Stimulated activated CD8-positive, alpha-beta memory T cell treated with anti-CD3 and anti-CD28 coated beads, Interleukin-15, amount 100 ng/mL, for 1 hour (primary cell): ENCODE results near the gene MALAT1.
"Not testable (repeated sequence)": the region's sequence is repeated elsewhere in the genome, so short reads cannot be mapped to it uniquely, and the experiment has no call there.

Experiments used
- DNase-seq: peaks from one replicate; pipeline ENCODE4 v3.0.0-alpha.2; 2020; ENCODE audit warnings: low read depth

The MALAT1 gene

DNA sequence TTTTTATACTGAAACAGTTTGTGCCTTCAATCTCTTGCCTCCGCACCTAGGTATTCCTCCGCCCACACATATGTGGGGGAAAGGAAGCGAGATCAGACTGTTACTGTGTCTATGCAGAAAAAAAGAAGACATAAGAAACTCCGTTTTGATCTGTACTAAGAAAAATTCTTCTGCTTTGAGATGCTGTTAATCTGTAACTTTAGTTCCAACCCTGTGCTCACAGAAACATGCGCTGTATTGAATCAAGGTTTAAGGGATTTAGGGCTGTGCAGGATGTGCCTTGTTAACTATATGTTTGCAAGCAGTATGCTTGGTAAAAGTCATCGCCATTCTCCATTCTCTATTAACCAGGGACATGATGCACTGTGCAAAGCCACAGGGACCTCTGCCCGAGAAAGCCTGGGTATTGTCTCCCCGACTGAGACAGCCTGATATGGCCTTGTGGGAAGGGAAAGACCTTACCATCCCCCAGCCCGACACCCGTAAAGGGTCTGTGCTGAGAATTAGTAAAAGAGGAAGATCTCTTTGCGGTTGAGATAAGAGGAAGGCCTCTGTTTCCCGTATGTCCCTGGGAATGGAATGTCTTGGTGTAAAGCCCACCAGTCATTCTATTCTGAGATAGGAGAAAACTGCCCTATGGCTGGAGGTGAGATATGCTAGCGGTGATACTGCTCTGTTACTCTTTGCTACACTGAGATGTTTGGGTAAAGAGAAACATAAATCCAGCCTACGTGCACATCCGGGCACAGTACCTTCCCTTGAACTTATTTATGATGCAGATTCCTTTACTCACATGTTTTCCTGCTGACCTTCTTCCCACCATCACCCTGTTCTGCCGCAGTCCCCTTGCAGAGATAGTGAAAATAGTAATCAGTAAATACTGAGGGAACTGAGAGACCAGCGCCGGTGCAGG lies 24.1 kb downstream of the MALAT1 start:
- DNase-seq = not testable (repeated sequence)

DNA sequence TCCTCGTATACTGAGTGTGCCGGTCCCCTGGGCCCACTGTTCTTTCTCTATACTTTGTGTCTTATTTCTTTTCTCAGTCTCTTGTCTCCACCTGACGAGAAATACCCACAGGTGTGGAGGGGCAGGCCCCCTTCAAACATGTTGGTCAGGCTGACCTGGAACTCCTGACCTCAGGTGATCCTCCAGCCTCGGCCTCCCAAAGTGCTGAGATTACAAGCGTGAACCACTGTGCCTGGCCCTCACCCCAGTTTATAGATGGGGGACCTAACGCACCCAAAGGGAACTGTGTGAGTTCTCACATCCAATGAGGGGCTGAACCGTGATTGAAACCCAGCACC lies 24.8 kb downstream of the MALAT1 start:
- DNase-seq = not testable (repeated sequence)

DNA sequence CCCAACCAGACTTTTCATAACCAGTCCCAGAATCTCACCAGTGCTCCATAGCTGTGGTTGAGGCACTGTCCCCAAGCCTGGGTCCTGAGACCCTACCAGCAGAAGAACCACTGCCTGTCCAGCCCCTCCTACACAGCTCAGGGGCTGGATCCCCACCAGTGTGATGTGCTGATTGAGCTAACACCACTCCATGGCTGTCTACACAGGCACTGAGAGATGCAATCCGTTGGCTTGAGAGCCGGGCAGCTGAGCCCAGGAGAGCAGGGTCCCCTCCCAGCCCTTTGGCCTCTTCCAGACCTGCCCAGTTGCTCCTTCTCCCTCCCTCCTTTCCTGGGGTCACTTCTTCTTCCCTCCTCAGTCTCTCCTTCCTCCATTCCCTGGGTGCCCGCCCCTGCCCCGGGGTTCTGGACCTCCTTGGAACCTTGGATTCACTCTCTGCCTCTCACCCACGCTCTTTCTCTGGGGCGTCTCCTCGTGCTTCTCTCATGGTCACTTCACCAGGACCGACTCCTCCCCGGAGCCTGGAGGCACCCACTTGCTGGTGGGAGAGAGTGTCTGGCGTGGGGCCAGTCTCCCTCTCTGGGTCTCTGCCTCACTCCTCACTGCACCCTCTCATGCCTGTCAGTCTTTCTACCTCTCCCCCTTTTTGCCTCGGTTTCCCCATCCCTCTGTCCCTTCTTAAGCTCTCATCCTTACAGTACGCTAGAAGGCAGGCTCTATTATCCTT lies 25.3 kb downstream of the MALAT1 start:
- DNase-seq = no peak

DNA sequence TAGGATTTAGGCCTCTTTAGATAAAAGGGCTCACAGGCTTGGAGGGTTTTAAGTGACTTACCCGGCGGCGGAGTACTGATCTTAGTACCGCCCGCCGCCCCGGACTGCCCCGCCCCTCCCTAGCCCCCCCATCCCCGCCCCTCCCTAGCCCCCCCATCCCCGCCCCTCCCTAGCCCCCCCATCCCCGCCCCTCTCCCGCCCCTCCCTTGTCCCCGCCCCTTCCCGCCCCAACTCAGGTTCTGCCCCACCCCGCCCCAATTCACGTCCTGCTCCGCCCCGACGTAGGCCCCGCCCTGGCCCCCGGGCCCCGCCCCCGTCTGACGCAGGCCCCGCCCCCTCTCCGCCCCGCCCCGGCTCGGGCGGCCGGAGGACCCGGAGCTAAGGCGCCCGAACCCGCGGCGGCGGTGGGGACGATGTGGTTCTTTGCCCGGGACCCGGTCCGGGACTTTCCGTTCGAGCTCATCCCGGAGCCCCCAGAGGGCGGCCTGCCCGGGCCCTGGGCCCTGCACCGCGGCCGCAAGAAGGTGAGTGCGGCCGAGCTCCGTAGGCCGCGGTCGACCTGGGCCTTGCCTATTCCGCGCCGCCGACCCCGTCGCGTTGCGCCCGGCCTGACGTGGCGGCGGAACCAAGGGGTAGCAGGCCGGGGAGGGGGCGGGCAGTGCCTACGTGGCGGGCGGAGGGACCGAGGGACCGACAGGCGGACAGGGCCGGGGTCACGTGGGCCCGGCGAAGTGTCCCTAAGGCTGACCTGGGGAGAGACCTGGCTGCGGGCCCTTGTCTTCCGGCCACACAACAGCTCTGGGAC lies 26.1 kb downstream of the MALAT1 start, which contains the start of gene SCYL1:
Gene SCYL1, plus strand, starts transcription at position 343 of the 805 bp plus-strand sequence. Its CDS starts 71 bp downstream, at position 414.
- peak; percentile 70 for DNase-seq

DNA sequence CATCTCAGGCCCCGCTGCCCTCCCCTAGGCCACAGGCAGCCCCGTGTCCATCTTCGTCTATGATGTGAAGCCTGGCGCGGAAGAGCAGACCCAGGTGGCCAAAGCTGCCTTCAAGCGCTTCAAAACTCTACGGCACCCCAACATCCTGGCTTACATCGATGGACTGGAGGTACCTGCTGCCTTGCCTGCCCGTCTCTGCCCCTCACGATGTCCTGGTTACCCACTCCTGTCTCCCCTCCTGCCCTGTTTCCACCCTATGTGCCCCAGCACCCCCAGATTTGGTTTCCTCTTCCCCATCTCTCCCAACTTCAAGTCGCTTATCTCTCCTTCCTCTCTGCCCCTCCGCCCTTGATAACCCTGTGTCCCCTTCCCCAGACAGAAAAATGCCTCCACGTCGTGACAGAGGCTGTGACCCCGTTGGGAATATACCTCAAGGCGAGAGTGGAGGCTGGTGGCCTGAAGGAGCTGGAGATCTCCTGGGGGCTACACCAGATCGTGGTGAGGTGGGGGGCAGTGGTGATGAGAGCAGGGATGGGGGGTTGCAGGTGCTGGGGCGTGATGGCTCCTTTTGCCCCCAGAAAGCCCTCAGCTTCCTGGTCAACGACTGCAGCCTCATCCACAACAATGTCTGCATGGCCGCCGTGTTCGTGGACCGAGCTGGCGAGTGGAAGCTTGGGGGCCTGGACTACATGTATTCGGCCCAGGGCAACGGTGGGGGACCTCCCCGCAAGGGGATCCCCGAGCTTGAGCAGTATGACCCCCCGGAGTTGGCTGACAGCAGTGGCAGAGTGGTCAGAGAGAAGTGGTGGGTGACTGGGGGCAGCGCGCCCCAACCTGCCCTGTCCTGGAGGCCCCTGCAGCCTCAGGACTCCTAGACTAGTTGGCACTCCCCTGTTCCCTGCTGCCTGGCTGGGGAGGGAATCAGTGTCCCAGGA lies 27.0 kb downstream of the MALAT1 start:
- no peak for DNase-seq

DNA sequence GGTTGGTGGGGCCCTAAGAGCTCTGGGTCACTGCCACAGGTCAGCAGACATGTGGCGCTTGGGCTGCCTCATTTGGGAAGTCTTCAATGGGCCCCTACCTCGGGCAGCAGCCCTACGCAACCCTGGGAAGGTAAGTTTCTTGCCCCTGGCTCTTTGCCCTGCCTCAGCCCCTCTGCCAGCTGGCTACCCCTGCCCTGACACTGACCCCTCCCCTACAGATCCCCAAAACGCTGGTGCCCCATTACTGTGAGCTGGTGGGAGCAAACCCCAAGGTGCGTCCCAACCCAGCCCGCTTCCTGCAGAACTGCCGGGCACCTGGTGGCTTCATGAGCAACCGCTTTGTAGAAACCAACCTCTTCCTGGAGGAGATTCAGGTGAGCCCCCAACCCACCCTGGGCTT lies 27.9 kb downstream of the MALAT1 start:
- no peak for DNase-seq

DNA sequence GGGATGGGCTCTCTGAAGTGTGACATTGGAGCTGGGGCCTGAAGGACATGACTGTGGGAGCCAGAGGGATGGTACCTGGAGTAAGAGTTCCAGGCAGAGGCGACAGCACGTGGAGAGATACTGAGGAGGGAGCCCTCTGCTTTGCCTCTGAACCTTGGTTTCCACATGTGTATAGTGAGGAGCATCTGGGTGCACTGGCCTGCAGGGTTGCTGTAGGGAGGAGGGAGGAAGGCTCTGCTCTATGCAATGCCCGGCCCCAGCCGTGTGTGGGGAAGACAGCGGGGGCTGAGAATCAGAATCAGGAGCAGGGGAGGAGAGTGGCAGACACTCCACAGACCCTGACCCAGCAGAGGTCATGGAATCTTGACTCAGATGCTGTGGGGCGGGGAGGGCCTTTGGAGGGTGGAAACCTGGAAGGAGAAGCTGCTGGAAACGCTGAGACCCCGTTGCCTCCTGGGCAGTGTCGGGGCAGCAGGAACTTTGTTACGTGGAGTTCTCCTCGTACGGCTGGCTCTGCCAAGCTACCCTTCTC lies 30.0 kb downstream of the MALAT1 start:
- DNase-seq = no peak

DNA sequence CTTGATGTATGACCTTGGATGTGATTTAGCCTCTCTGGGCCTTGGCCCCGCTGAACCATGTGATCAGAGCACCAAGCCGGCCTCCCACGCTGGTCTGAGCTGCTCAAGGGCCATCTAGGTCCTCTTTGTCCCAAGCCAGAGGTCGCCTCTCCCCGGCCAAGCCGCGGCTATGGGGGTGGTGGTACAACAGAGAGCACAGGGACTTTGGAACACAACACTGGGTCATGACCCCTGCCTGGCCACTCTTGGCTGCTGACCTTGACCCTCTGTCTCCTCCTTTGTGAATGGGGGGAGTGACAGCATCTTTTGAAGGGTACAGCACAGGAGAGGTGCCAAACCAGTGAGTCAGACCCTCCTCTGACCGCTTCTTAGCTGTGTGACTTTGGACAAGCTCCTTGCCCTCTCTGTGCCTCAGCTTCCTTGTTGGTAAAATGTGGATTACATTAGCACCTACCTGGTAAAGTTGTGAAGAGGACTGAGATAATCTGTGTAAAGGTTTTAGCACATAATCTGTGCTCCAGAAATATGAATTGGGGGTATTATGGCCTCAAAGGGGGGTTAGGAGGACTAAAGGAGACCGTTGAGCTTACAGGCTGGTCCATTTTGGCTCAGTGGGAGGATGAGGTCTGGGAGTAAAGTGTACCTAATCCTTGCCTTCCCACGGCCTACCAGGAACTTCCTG lies 30.8 kb downstream of the MALAT1 start:
- no peak for DNase-seq

DNA sequence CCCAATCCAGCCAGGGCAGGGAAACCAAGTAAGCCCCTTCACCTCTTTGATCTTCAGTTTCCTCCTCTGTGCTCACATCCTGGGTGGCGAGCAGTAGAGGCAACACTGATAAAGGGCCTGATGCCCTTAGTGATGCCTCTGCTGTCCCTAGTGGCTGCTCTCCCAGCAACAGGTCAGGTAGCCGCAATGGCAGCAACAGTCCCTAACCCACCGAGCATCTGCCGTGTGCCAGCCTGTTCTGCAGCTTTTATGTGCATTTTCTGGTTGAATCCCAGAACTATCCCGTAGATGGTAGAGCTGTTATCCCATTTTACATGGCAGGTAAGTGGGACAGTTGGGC lies 31.3 kb downstream of the MALAT1 start:
- DNase-seq = no peak

DNA sequence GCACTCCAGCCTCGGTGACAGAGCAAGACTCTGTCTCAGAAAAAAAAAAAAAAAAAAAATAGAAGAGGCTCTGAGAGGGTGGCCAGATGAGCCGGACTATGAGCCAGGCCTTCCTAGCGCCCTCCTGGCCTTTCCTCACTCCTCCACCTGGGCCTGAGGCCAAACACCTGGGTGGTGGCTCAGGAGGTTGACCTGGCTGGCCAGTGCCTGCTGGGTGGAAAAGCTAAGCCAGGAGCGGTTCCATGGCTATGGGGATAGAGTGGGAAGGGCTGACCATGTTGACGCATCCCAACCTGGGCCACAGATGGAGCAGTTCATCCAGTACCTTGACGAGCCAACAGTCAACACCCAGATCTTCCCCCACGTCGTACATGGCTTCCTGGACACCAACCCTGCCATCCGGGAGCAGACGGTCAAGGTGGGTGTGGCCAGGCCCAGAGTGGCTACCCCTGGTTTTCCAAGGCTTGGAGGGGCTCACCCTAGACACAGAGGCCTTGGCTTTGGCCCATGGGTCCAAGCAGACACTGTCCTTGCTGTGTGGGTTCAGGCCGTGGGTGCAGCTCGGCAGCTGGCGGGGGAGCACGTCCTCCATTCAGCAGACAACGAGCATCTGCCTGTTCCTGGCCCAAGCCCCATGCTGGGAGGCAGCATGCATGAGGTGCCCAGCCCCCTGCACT lies 33.7 kb downstream of the MALAT1 start:
- no peak for DNase-seq

DNA sequence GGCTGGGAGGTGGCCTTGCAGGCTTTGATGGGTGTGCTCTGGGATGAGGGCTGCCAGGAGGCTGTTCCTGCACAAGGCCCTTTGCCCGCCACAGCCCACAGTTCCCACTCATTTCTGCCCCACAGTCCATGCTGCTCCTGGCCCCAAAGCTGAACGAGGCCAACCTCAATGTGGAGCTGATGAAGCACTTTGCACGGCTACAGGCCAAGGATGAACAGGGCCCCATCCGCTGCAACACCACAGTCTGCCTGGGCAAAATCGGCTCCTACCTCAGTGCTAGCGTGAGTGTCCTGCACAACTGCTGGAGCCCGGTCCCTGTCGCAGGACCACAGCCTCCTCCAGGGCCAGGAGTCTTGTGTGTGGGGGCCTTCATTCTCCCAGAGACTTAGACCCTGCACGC lies 36.3 kb downstream of the MALAT1 start:
- DNase-seq = no peak

DNA sequence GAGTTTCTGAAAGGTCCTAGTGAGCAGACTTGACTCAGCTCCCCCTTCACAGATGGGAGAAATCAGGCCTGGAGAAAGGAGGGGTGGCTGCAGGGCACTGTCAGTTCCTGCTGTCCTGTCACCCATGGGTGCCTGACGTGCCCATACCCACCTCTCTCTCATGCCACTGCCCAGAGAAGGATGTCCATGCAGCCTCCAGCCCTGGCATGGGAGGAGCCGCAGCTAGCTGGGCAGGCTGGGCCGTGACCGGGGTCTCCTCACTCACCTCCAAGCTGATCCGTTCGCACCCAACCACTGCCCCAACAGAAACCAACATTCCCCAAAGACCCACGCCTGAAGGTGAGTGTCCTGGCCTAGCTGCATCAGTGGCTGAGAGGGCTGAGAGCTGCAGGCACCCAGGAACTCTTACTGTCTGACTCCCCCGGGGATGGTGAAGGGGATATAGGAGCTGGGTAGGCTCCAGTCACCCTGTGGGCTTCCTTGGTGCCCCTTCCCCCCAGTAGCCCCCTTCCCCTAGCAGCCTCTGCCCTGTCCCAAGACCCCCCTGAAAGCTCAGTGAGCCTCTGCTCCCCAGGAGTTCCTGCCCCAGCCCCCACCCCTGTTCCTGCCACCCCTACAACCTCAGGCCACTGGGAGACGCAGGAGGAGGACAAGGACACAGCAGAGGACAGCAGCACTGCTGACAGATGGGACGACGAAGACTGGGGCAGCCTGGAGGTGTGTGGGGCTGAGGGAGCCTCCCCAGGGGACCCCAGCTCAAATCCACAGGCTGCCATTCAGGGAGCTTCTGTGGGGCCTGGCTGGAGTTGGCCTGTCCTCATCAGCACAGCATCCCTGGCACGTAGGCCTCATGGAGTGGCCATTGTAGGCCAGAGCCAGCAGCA lies 37.8 kb downstream of the MALAT1 start:
- no peak for DNase-seq

DNA sequence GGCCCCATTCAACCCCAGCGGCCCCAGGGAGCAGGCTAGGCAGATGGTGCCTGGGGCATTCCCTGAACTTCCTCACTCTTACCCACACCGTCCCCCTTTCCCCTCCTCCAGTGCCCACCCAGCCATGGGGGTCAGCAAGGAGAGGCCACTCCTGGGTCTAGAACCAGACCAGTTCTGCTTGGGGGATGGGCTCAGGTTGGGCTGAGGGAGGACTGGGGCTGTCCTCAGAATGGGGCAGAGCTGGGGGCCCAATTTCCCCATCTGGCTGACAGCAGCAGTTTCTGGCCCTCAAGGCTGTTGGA lies 38.4 kb downstream of the MALAT1 start:
- DNase-seq = no peak

DNA sequence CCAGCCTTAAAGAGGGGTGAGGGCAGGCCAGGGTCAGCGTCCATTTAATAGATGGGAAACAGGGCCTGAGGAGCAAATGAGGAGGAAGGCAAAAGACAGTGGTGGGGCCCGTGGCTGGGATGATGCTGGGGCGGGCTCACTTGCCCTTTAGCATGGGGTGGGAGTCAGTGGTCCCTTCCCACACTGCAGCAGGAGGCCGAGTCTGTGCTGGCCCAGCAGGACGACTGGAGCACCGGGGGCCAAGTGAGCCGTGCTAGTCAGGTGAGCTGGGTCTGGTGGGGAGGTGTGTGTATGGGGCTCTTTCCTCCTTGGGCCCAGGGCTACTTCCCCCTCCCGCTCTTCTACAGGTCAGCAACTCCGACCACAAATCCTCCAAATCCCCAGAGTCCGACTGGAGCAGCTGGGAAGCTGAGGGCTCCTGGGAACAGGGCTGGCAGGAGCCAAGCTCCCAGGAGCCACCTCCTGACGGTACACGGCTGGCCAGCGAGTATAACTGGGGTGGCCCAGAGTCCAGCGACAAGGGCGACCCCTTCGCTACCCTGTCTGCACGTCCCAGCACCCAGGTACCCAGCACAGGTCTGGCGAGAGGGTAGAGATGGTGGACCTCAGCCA lies 38.9 kb downstream of the MALAT1 start:
- no peak for DNase-seq

DNA sequence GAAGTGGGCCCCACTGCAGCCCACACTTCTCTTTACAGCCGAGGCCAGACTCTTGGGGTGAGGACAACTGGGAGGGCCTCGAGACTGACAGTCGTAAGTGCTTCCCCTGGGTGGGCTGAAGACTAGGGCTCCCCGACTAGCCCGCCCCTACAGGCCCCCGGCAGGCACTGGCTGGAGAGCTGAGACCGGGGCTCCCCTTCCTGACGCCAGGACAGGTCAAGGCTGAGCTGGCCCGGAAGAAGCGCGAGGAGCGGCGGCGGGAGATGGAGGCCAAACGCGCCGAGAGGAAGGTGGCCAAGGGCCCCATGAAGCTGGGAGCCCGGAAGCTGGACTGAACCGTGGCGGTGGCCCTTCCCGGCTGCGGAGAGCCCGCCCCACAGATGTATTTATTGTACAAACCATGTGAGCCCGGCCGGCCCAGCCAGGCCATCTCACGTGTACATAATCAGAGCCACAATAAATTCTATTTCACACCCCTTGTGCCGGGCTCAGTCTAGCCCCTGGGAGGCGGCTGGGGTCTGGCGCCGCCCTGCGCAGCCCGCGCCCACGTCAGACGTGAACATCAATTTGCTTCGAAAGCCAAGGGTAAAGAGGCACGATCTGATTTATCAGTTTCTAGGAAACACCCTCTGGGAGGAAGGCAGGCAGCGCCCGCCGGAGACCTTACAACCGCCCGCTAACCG lies 39.5 kb downstream of the MALAT1 start:
- DNase-seq = no peak

DNA sequence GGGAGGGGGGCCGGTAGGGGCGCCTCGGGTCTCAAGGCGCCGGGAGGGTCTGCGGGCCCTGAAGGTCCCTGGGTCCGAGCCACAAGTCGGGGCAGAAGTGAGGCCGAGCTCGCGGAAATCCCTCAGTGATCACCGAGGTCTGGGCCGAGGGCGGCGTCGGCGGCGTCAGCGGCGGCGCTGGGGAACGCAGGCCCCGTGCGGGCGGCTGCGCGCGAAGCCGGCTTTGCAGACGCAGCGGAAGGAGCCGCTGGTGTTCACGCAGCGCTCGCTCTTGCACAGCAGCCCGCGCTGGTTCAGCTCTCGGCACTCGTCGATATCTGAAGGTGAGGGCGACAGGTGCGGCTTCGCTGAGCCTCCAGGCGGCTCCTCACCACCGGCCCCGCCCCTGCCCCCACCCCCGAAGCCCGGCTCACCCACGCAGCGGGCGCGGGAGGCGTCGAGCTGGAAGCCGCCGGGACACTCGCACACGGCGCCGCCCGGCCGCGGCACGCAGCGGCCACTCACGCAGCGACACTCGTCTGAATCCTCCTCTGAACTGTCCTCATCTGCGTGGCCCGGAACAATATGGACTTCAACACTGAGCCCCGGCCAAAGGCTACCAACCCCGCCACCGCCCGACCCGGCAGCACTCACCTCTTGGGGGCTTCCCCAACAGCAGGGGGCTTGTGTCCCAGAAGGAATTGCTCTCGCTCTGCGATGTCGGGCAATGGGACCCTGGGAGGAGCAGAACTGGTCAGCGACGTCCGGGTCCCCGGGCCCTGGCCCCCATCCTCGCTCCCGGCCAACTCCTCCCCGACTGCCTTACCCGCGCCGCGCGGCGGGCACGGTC lies 40.3 kb downstream of the MALAT1 start:
- no peak for DNase-seq

DNA sequence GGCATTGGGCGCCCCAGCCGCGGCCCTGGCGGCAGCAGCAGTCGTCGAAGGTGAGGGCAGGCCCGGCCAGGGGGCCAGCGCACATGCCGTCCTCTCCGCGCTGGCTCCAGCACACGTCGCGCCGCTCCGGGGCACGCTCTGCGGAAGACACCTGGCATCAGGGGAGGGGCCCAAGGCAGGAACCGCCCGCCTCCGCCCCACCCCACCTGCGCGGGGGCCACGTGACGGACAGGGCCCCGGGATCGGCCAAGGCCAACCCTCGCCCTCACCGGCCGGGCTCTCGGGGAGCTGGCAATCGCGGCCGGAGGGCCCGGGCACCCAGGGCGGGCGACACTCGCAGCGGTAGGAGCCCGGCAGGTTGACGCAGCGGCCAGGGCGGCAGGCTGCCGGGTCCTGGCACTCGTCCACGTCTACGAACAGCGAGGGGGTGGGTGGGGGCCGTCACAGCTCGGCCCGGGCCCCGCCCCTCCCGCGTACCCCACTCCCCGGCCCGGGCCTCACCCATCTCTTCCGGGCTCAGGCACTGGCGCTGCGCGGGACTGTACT lies 41.0 kb downstream of the MALAT1 start:
- DNase-seq = no peak
